Measurements from ENCODE around the gene MCM9.

MCM9 gene

DNA sequence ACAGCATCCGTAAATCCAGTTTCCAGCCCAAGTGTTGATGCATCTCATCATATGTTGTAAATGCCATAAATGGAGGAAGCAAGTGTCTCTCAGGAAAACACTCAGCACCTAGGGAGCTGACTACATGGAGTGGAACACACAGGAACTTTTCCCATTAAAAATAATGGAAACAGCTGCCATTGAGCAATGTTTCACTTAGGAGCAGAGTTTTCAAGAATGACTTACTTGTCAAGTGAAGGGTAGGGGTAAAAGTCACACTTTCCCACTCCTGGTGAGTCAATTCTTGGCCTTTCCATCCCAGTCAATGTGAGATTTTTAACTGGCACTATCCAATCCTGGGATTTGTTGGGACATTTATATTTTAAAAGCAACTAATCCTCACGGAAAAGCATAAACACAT lies 160.4 kb downstream of the MCM9 start:
- Histone ChIP-seq H3K4me3 (replicated peaks; ENCODE audit: insufficient read depth, low read length) (no peak overlapping the region), H3K27me3 (ENCODE audit: insufficient read depth, poor library complexity, severe bottlenecking) (no peaks in the 10 kb centered on the region), H3K27ac (replicated peaks) (no peak overlapping the region)
- DNase-seq (ENCODE audit: low read depth in 1 of 2, low spot score in 1 of 2) = no peak
- no peak for TF ChIP-seq POLR2AphosphoS5 (IDR thresholded peaks at IDR 0.05; ENCODE audit: low read depth)
- TF ChIP-seq SPI1 (IDR thresholded peaks at IDR 0.05; ENCODE audit: borderline replicate concordance, low read depth) = no peak
- TF ChIP-seq, protein P1, sequence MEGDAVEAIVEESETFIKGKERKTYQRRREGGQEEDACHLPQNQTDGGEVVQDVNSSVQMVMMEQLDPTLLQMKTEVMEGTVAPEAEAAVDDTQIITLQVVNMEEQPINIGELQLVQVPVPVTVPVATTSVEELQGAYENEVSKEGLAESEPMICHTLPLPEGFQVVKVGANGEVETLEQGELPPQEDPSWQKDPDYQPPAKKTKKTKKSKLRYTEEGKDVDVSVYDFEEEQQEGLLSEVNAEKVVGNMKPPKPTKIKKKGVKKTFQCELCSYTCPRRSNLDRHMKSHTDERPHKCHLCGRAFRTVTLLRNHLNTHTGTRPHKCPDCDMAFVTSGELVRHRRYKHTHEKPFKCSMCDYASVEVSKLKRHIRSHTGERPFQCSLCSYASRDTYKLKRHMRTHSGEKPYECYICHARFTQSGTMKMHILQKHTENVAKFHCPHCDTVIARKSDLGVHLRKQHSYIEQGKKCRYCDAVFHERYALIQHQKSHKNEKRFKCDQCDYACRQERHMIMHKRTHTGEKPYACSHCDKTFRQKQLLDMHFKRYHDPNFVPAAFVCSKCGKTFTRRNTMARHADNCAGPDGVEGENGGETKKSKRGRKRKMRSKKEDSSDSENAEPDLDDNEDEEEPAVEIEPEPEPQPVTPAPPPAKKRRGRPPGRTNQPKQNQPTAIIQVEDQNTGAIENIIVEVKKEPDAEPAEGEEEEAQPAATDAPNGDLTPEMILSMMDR (IDR thresholded peaks at IDR 0.05; ENCODE audit: insufficient read depth, low read length) = no peak
- TF ChIP-seq GABPA (IDR thresholded peaks at IDR 0.05; ENCODE audit: low read depth) = no peak
- TF ChIP-seq, protein P2, sequence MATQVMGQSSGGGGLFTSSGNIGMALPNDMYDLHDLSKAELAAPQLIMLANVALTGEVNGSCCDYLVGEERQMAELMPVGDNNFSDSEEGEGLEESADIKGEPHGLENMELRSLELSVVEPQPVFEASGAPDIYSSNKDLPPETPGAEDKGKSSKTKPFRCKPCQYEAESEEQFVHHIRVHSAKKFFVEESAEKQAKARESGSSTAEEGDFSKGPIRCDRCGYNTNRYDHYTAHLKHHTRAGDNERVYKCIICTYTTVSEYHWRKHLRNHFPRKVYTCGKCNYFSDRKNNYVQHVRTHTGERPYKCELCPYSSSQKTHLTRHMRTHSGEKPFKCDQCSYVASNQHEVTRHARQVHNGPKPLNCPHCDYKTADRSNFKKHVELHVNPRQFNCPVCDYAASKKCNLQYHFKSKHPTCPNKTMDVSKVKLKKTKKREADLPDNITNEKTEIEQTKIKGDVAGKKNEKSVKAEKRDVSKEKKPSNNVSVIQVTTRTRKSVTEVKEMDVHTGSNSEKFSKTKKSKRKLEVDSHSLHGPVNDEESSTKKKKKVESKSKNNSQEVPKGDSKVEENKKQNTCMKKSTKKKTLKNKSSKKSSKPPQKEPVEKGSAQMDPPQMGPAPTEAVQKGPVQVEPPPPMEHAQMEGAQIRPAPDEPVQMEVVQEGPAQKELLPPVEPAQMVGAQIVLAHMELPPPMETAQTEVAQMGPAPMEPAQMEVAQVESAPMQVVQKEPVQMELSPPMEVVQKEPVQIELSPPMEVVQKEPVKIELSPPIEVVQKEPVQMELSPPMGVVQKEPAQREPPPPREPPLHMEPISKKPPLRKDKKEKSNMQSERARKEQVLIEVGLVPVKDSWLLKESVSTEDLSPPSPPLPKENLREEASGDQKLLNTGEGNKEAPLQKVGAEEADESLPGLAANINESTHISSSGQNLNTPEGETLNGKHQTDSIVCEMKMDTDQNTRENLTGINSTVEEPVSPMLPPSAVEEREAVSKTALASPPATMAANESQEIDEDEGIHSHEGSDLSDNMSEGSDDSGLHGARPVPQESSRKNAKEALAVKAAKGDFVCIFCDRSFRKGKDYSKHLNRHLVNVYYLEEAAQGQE (IDR thresholded peaks at IDR 0.05; ENCODE audit: insufficient replicate concordance, low read depth) = no peak

DNA sequence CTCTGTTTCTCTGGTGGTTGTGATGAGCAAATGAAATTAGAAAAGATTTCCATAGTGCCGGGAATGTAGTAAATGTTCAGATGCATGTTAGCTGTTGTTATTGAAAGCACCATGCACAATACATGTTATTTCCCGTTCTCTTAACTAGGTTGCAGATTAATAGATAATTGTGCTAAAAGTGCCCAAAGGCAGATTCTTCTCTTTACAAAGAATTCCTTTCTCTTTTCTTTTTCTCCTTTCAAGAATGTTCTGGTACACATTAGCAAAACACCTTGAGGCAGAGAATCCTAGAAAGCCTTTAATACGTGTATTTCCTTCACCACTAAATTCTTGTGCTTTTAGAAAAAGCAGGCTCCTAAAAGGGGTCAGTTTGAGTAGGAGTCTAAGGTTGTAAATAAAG lies 162.1 kb downstream of the MCM9 start:
- H3K27ac ChIP-seq (replicated peaks) = no peak overlapping the region
- no peak overlapping the region for H3K4me3 ChIP-seq (replicated peaks; ENCODE audit: insufficient read depth, low read length)
- H3K27me3 ChIP-seq (ENCODE audit: insufficient read depth, poor library complexity, severe bottlenecking) = no peaks in the 10 kb centered on the region
- TF ChIP-seq, protein P2 (IDR thresholded peaks at IDR 0.05; ENCODE audit: insufficient replicate concordance, low read depth) = no peak
- TF ChIP-seq SPI1 (IDR thresholded peaks at IDR 0.05; ENCODE audit: borderline replicate concordance, low read depth) = no peak
- DNase-seq (ENCODE audit: low read depth in 1 of 2, low spot score in 1 of 2) = no peak

DNA sequence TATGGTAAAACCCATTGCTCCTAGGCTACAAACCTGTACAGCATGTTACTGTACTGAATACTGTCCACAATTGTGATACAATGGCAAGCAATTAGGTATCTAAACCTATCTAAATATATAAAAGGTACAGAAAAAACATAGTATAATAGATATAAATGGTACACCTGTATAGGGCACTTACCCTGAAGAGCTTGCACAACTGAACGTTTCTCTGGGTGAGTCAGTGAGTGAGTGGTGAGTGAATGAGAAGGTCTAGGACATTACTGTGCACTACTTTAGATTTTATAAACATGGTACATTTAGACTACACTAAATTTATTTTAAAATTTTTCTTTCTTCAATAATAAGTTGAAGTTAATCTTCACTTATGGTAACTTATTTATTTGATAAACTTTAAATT lies 163.7 kb downstream of the MCM9 start:
- Histone ChIP-seq H3K27ac (replicated peaks) (no peak overlapping the region), H3K27me3 (ENCODE audit: insufficient read depth, poor library complexity, severe bottlenecking) (no peaks in the 10 kb centered on the region), H3K4me3 (replicated peaks; ENCODE audit: insufficient read depth, low read length) (no peak overlapping the region)
- TF ChIP-seq, protein P1 (IDR thresholded peaks at IDR 0.05; ENCODE audit: insufficient read depth, low read length) = no peak
- DNase-seq (ENCODE audit: low read depth in 1 of 2, low spot score in 1 of 2) = no peak

DNA sequence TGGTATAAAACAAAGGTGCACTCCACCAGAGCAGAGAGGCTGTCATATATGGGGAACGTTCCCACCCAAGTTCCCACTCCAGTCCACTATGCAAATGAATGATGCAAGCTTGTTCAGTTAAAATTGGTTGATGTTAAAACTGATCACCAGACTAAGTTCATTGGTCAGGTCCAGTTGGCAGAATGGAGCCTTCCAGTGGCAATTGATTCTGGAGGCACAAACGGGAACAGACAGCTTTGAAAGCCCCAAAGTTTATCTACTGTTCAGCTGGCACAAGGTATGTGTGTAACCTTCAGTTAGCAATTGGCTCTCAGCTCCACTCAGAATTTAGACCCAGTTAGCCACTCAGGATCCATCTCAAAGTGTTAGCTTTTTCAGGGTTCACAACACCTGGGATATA lies 164.1 kb downstream of the MCM9 start:
- Histone ChIP-seq H3K4me3 (replicated peaks; ENCODE audit: insufficient read depth, low read length) (no peak overlapping the region), H3K27me3 (ENCODE audit: insufficient read depth, poor library complexity, severe bottlenecking) (no peaks in the 10 kb centered on the region), H3K27ac (replicated peaks) (no peak overlapping the region)
- no peak for DNase-seq (ENCODE audit: low read depth in 1 of 2, low spot score in 1 of 2)
- TF ChIP-seq, protein P1 (IDR thresholded peaks at IDR 0.05; ENCODE audit: insufficient read depth, low read length) = no peak
